Measurements from ENCODE around the gene CTNNA2.

- TF ChIP-seq CTCF (IDR thresholded peaks at IDR 0.05), result no peak
- TF ChIP-seq POLR2A (IDR thresholded peaks at IDR 0.05), result no peak
Measured at GRCh38 chr2:79994965-79995364, 482.1 kb downstream of the CTNNA2 start.

Measured in right lobe of liver (tissue), 4 donors.